ENCODE data around the gene ST6GALNAC1. TPM values are rescaled to one million over a fixed set of nuclear protein-coding genes. Genes with fewer than 3 reads are reported as not detected.

The ST6GALNAC1 gene
- total and polyA plus RNA-seq, 2 of the 4 experiments (the other 2 are of a cell fraction) = not detected

- Histone ChIP-seq H4K5ac (ENCODE audit: low read depth, low read length) (no peak overlapping the region), H3K4me3 (ENCODE audit: insufficient read depth, low read depth, low read length) (no peak overlapping the region), H3K9me1 (ENCODE audit: insufficient read depth, low read length) (peaks cover 8% of the 10 kb centered on the region), H2BK120ac (ENCODE audit: low read depth, low read length) (no peak overlapping the region), H2BK15ac (ENCODE audit: low read depth, low read length) (no peak overlapping the region), H3K36me3 (ENCODE audit: control insufficient read depth, insufficient read depth, low read length) (no peaks in the 10 kb centered on the region), H3K4me2 (ENCODE audit: low read depth, low read length) (no peak overlapping the region), H2BK5ac (ENCODE audit: low read depth, low read length, poor library complexity, severe bottlenecking) (no peak overlapping the region), H4K91ac (ENCODE audit: insufficient read depth, low read depth, low read length) (no peak overlapping the region), H2AFZ (replicated peaks; ENCODE audit: low read length, poor library complexity) (no peak overlapping the region), H3K27ac (ENCODE audit: insufficient read depth, low read length) (no peak overlapping the region), H3K56ac (ENCODE audit: extremely low read depth, insufficient read depth, low read length) (no peak overlapping the region), H3K27me3 (ENCODE audit: control insufficient read depth, insufficient read depth, low read length) (no peaks in the 10 kb centered on the region), H3K18ac (ENCODE audit: low read depth, low read length) (no peak overlapping the region), H3K9me3 (ENCODE audit: control insufficient read depth, insufficient read depth, low read length) (no peaks in the 10 kb centered on the region), H2AK9ac (replicated peaks; ENCODE audit: low read depth, low read length, poor library complexity) (no peak overlapping the region), H3K9ac (ENCODE audit: low read depth, low read length) (no peak overlapping the region), H4K8ac (ENCODE audit: low read depth in 2 of 2, low read length in 2 of 2) (no peak overlapping the region), H3K4ac (ENCODE audit: low read depth, low read length) (0 out of 2 replicates have a peak overlapping the region, but pooled peaks have one; percentile 2), H3K23ac (ENCODE audit: low read depth, low read length) (no peak overlapping the region), H2BK20ac (ENCODE audit: low read depth, low read length) (no peak overlapping the region), H3K79me1 (ENCODE audit: low read depth in 1 of 2, low read length in 2 of 2) (no peaks in the 10 kb centered on the region), H3K14ac (replicated peaks; ENCODE audit: low read depth, low read length) (no peak overlapping the region), H2AK5ac (ENCODE audit: low read depth, low read length) (no peak overlapping the region), H3K4me1 (ENCODE audit: control insufficient read depth, insufficient read depth, low read length) (peaks cover 2% of the 10 kb centered on the region; the same call in 1 of the 2 replicates), H4K20me1 (ENCODE audit: insufficient read depth, low read length) (no peaks in the 10 kb centered on the region)
- in situ Hi-C loops (cut with MboI; ENCODE audit: low sequenced_read_pairs) (no loop called here), intact Hi-C loops (cut with micrococcal nuclease) (no loop called here), dilution Hi-C loops (cut with HindIII; ENCODE audit: low sequenced_read_pairs, unreplicated experiment) (no loop called here)
- TF ChIP-seq FOS (IDR thresholded peaks at IDR 0.05; ENCODE audit: low read depth, low read length) (no peak), ELK1 (IDR thresholded peaks at IDR 0.05; ENCODE audit: borderline replicate concordance, low read depth, low read length) (no peak), MAZ (IDR thresholded peaks at IDR 0.05; ENCODE audit: borderline replicate concordance, low read depth, low read length) (no peak)
- POLR2A ChIA-PET (ENCODE audit: unreplicated experiment) = no interaction called here
- 100% methylated on average over 1 of the region's 17 CpGs; no CpG with 5 or more reads in 1 of the 2 experiments for WGBS, 2 experiments (ENCODE audit: extremely low coverage in 2 of 2, insufficient read length in 1 of 2)
- DNase-seq (peak; percentile 18), ATAC-seq (ENCODE audit: low read depth) (no peak)
- CTCF ChIA-PET = interaction anchor here (2.5 kb wide), 1 partner anchor 23 kb away, joined by 6 read pairs; no protein-coding TSS in a partner anchor
- BruUV-seq (replicated peaks) = no TSS peak
These were observed 43.7 kb downstream of the ST6GALNAC1 start for GRCh38 chr17:76599694-76600460.
